HEK293 (cell line): Measurements from ENCODE around the gene ABHD11.

Source experiments
- IKZF3 ChIP-seq: fragments of 450-650 bp; IDR thresholded peaks from 2 replicates; pipeline ENCODE4 v1.5.0; 2018; ENCODE audit warnings: missing biosample characterization, mild to moderate bottlenecking, missing genetic modification characterization, moderate library complexity
- PRDM1 ChIP-seq: fragments of 450-650 bp; formaldehyde crosslinking; IDR thresholded peaks from 2 replicates; pipeline ENCODE4; 2016; ENCODE audit warnings: missing biosample characterization, missing genetic modification characterization
- ZBTB44 ChIP-seq: fragments of 450-650 bp; IDR thresholded peaks from 2 replicates; pipeline ENCODE4 v1.5.1; 2018; ENCODE audit warnings: missing biosample characterization, mild to moderate bottlenecking, missing genetic modification characterization
- ZFP3 ChIP-seq: fragments of 450-650 bp; formaldehyde crosslinking; IDR thresholded peaks from 2 replicates; pipeline ENCODE4 v1.5.1; 2016; ENCODE audit warnings: low read depth, missing biosample characterization, missing genetic modification characterization
- ZNF169 ChIP-seq: fragments of 450-650 bp; formaldehyde crosslinking; IDR thresholded peaks from 2 replicates; pipeline ENCODE4 v1.5.1; 2016; ENCODE audit warnings: missing biosample characterization, missing genetic modification characterization
- ZNF221 ChIP-seq: fragments of 450-650 bp; formaldehyde crosslinking; IDR thresholded peaks from 2 replicates; pipeline ENCODE4 v1.5.1; 2017; ENCODE audit warnings: missing biosample characterization, missing genetic modification characterization, borderline replicate concordance
- ZNF266 ChIP-seq: fragments of 450-650 bp; formaldehyde crosslinking; IDR thresholded peaks from 2 replicates; pipeline ENCODE4 v1.5.1; 2016; ENCODE audit warnings: missing biosample characterization, missing genetic modification characterization, low read depth
- ZNF280C ChIP-seq: fragments of 450-650 bp; formaldehyde crosslinking; IDR thresholded peaks from 2 replicates; pipeline ENCODE4 v1.5.1; 2016; ENCODE audit warnings: missing biosample characterization, missing genetic modification characterization
- ZNF354C ChIP-seq: fragments of 450-650 bp; formaldehyde crosslinking; IDR thresholded peaks from 2 replicates; pipeline ENCODE4 v1.5.1; 2016; ENCODE audit warnings: missing biosample characterization, missing genetic modification characterization, low read depth, borderline replicate concordance
- ZNF501 ChIP-seq: fragments of 450-650 bp; formaldehyde crosslinking; IDR thresholded peaks from 2 replicates; pipeline ENCODE4 v1.5.1; 2016; ENCODE audit warnings: missing biosample characterization, missing genetic modification characterization
- ZNF518A ChIP-seq: fragments of 450-650 bp; formaldehyde crosslinking; conservative IDR thresholded peaks from 2 replicates; pipeline ENCODE4 v1.5.1; 2016; ENCODE audit warnings: low read depth, missing biosample characterization, missing genetic modification characterization
- ZNF621 ChIP-seq: fragments of 450-650 bp; formaldehyde crosslinking; IDR thresholded peaks from 2 replicates; pipeline ENCODE4 v1.5.1; 2017; ENCODE audit warnings: missing biosample characterization, missing genetic modification characterization
- ZNF623 ChIP-seq: fragments of 450-650 bp; formaldehyde crosslinking; IDR thresholded peaks from 2 replicates; pipeline ENCODE4 v1.5.1; 2016; ENCODE audit warnings: missing biosample characterization, missing genetic modification characterization
- ZNF629 ChIP-seq: fragments of 450-650 bp; formaldehyde crosslinking; IDR thresholded peaks from 2 replicates; pipeline ENCODE4 v1.5.1; 2017; ENCODE audit warnings: missing biosample characterization, missing genetic modification characterization
- ZNF639 ChIP-seq: fragments of 450-650 bp; formaldehyde crosslinking; IDR thresholded peaks from 2 replicates; pipeline ENCODE4 v1.5.1; 2016; ENCODE audit warnings: missing biosample characterization, missing genetic modification characterization
- ZNF664 ChIP-seq: fragments of 450-650 bp; formaldehyde crosslinking; IDR thresholded peaks from 2 replicates; pipeline ENCODE4 v1.5.1; 2016; ENCODE audit warnings: missing biosample characterization, missing genetic modification characterization
- ZNF76 ChIP-seq: fragments of 450-650 bp; formaldehyde crosslinking; IDR thresholded peaks from 2 replicates; pipeline ENCODE4; 2016; ENCODE audit warnings: low read depth, missing biosample characterization, missing genetic modification characterization, borderline replicate concordance
- ZNF785 ChIP-seq: fragments of 450-650 bp; formaldehyde crosslinking; IDR thresholded peaks from 2 replicates; pipeline ENCODE4 v1.5.1; 2016; ENCODE audit warnings: missing biosample characterization, missing genetic modification characterization
- ZNF830 ChIP-seq: fragments of 450-650 bp; IDR thresholded peaks from 2 replicates; pipeline ENCODE4 v1.5.0; 2018; ENCODE audit warnings: missing biosample characterization, missing genetic modification characterization, low read depth, mild to moderate bottlenecking, moderate library complexity
- ZNF843 ChIP-seq: fragments of 450-650 bp; formaldehyde crosslinking; IDR thresholded peaks from 2 replicates; pipeline ENCODE4 v1.5.1; 2016; ENCODE audit warnings: missing biosample characterization, missing genetic modification characterization
- ZXDB ChIP-seq: fragments of 450-650 bp; formaldehyde crosslinking; IDR thresholded peaks from 2 replicates; pipeline ENCODE4 v1.5.1; 2016; ENCODE audit warnings: missing biosample characterization, missing genetic modification characterization
- TF ChIP-seq, protein P1 (sequence below): fragments of 450-650 bp; formaldehyde crosslinking; IDR thresholded peaks from 2 replicates; pipeline ENCODE4 v1.5.1; 2017; ENCODE audit warnings: missing biosample characterization, missing genetic modification characterization
- TF ChIP-seq, protein P2 (sequence below): fragments of 450-650 bp; formaldehyde crosslinking; IDR thresholded peaks from 2 replicates; pipeline ENCODE4 v1.5.1; 2017; ENCODE audit warnings: missing biosample characterization, missing genetic modification characterization
- TF ChIP-seq, protein P3 (sequence below): fragments of 450-650 bp; formaldehyde crosslinking; IDR thresholded peaks from 2 replicates; pipeline ENCODE4 v1.5.1; 2016; ENCODE audit warnings: missing biosample characterization, missing genetic modification characterization

ABHD11 gene

DNA sequence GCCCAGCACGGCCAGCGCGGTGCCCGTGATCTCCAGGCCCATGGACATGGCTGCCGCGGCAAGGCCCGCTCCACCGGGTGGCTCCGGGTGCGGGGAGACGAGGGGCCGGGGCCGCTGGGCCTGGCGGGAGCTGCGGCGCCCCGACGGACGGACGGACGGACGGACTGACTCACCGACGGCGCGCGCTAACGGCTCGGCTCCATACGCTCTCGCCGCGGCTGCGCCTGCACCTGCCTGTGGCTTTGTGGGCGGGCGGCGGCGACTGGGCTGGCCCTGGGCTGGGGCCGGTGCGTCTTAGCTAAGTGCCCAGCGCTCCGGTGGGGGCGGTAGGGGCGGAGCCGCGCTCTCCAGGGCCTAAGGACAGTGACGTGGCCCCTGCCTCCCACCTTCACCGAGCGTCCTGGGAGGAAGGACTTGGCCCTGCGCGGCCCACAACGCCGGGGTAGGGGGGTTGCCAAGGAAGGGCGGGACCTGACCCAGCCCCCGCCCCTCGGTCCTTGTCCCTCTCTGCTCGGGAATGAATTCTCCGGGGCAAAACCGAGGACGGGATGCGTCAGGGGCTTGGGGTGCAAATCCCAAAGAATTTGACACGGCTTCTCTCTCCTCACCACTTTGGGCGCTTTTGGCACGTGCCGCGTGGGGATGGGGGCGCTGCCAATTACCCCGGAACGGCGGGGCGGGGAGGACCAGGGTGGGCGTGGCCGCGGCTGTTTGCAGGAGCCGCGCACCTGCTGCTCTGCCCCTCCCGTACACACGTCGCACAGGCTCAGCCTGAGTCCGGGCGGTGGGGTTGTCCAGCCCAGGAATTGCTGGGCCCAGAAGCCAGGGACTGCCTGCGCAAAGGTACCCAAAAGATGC, 31.6 kb upstream of the ABHD11 start, which contains the start of gene CLDN3 (continued):
- no peak for TF ChIP-seq ZNF639 (tag by site-specific recombination)
- TF ChIP-seq ZNF221 (tag by site-specific recombination): no peak
- TF ChIP-seq, protein P1, sequence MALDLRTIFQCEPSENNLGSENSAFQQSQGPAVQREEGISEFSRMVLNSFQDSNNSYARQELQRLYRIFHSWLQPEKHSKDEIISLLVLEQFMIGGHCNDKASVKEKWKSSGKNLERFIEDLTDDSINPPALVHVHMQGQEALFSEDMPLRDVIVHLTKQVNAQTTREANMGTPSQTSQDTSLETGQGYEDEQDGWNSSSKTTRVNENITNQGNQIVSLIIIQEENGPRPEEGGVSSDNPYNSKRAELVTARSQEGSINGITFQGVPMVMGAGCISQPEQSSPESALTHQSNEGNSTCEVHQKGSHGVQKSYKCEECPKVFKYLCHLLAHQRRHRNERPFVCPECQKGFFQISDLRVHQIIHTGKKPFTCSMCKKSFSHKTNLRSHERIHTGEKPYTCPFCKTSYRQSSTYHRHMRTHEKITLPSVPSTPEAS (tag by site-specific recombination): no peak
- no peak for TF ChIP-seq ZNF785 (tag by site-specific recombination)
- no peak for TF ChIP-seq ZNF843 (tag by site-specific recombination)
- TF ChIP-seq ZNF280C (tag by site-specific recombination): no peak
- TF ChIP-seq ZNF664 (tag by site-specific recombination): no peak
- no peak for TF ChIP-seq ZNF621 (tag by site-specific recombination)
- TF ChIP-seq IKZF3 (tag by site-specific recombination): no peak
- TF ChIP-seq ZFP3 (tag by site-specific recombination): no peak
- TF ChIP-seq, protein P2, sequence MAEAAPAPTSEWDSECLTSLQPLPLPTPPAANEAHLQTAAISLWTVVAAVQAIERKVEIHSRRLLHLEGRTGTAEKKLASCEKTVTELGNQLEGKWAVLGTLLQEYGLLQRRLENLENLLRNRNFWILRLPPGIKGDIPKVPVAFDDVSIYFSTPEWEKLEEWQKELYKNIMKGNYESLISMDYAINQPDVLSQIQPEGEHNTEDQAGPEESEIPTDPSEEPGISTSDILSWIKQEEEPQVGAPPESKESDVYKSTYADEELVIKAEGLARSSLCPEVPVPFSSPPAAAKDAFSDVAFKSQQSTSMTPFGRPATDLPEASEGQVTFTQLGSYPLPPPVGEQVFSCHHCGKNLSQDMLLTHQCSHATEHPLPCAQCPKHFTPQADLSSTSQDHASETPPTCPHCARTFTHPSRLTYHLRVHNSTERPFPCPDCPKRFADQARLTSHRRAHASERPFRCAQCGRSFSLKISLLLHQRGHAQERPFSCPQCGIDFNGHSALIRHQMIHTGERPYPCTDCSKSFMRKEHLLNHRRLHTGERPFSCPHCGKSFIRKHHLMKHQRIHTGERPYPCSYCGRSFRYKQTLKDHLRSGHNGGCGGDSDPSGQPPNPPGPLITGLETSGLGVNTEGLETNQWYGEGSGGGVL: no peak
- no peak for TF ChIP-seq ZNF518A (tag by site-specific recombination)
- no peak for TF ChIP-seq ZBTB44 (tag by site-specific recombination)
- no peak for TF ChIP-seq ZNF169
- TF ChIP-seq ZNF501: peak; percentile 29; the same call in 1 of the 2 replicates
- peak; percentile 64 for TF ChIP-seq ZNF629
- no peak for TF ChIP-seq ZNF354C (tag by site-specific recombination)
- TF ChIP-seq ZNF76 (tag by site-specific recombination): no peak
- TF ChIP-seq PRDM1: no peak
- TF ChIP-seq ZXDB (tag by site-specific recombination): 0 out of 2 replicates have a peak, but pooled peaks have one; percentile 48
- TF ChIP-seq ZNF830 (tag by site-specific recombination): no peak
- no peak for TF ChIP-seq ZNF266 (tag by site-specific recombination)
- TF ChIP-seq, protein P3, sequence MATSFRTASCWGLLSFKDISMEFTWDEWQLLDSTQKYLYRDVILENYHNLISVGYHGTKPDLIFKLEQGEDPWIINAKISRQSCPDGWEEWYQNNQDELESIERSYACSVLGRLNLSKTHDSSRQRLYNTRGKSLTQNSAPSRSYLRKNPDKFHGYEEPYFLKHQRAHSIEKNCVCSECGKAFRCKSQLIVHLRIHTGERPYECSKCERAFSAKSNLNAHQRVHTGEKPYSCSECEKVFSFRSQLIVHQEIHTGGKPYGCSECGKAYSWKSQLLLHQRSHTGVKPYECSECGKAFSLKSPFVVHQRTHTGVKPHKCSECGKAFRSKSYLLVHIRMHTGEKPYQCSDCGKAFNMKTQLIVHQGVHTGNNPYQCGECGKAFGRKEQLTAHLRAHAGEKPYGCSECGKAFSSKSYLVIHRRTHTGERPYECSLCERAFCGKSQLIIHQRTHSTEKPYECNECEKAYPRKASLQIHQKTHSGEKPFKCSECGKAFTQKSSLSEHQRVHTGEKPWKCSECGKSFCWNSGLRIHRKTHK (tag by site-specific recombination): no peak
- TF ChIP-seq ZNF623 (tag by site-specific recombination): no peak
